HL-60 (cell line): ENCODE data around the gene GAB2.

Experiments
- DNase-seq, 2 experiments: peaks; one replicate each; pipeline ENCODE4 v3.0.0-alpha.2; 2010 to 2020; ENCODE audit warnings: low read depth in 1 of 2, low spot score in 1 of 2
- H3K27ac ChIP-seq: fragments of 250-450 bp; sonication (Bioruptor Pico); replicated peaks from 2 replicates; pipeline ENCODE4 v1.5.1; 2020; ENCODE audit warnings: mild to moderate bottlenecking, moderate library complexity
- H3K27me3 ChIP-seq: fragments of 250-450 bp; sonication (Bioruptor Pico); 2 replicates; pipeline ENCODE4 v1.5.1; 2021; ENCODE audit warnings: mild to moderate bottlenecking, moderate library complexity; ENCODE audit not compliant: insufficient read depth, poor library complexity, severe bottlenecking
- H3K4me3 ChIP-seq: replicated peaks from 2 replicates; pipeline ENCODE4 v1.5.1; 2011; ENCODE audit warnings: mild to moderate bottlenecking, control low read depth, low read length; ENCODE audit not compliant: insufficient read depth
- GABPA ChIP-seq: IDR thresholded peaks from 2 replicates; pipeline ENCODE4 v1.6.1; 2012; ENCODE audit warnings: low read depth
- POLR2AphosphoS5 ChIP-seq: IDR thresholded peaks from 2 replicates; pipeline ENCODE4 v1.6.1; 2012; ENCODE audit warnings: low read depth
- SPI1 ChIP-seq: IDR thresholded peaks from 2 replicates; pipeline ENCODE4 v1.6.1; 2012; ENCODE audit warnings: low read depth, mild to moderate bottlenecking, borderline replicate concordance
- TF ChIP-seq, protein P1 (sequence below): IDR thresholded peaks from 2 replicates; pipeline ENCODE4 v1.6.1; 2012; ENCODE audit warnings: low read depth; ENCODE audit not compliant: insufficient replicate concordance
- TF ChIP-seq, protein P2 (sequence below): IDR thresholded peaks from one replicate; pipeline ENCODE4 v1.5.1; 2011; ENCODE audit warnings: low read length, control low read depth, inconsistent platforms; ENCODE audit not compliant: insufficient read depth

GAB2 gene

GRCh38 chr11:78391424-78391823, 26.2 kb downstream of the GAB2 start:
- DNase-seq = no peak
- TF ChIP-seq, protein P1, sequence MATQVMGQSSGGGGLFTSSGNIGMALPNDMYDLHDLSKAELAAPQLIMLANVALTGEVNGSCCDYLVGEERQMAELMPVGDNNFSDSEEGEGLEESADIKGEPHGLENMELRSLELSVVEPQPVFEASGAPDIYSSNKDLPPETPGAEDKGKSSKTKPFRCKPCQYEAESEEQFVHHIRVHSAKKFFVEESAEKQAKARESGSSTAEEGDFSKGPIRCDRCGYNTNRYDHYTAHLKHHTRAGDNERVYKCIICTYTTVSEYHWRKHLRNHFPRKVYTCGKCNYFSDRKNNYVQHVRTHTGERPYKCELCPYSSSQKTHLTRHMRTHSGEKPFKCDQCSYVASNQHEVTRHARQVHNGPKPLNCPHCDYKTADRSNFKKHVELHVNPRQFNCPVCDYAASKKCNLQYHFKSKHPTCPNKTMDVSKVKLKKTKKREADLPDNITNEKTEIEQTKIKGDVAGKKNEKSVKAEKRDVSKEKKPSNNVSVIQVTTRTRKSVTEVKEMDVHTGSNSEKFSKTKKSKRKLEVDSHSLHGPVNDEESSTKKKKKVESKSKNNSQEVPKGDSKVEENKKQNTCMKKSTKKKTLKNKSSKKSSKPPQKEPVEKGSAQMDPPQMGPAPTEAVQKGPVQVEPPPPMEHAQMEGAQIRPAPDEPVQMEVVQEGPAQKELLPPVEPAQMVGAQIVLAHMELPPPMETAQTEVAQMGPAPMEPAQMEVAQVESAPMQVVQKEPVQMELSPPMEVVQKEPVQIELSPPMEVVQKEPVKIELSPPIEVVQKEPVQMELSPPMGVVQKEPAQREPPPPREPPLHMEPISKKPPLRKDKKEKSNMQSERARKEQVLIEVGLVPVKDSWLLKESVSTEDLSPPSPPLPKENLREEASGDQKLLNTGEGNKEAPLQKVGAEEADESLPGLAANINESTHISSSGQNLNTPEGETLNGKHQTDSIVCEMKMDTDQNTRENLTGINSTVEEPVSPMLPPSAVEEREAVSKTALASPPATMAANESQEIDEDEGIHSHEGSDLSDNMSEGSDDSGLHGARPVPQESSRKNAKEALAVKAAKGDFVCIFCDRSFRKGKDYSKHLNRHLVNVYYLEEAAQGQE = no peak
- TF ChIP-seq, protein P2, sequence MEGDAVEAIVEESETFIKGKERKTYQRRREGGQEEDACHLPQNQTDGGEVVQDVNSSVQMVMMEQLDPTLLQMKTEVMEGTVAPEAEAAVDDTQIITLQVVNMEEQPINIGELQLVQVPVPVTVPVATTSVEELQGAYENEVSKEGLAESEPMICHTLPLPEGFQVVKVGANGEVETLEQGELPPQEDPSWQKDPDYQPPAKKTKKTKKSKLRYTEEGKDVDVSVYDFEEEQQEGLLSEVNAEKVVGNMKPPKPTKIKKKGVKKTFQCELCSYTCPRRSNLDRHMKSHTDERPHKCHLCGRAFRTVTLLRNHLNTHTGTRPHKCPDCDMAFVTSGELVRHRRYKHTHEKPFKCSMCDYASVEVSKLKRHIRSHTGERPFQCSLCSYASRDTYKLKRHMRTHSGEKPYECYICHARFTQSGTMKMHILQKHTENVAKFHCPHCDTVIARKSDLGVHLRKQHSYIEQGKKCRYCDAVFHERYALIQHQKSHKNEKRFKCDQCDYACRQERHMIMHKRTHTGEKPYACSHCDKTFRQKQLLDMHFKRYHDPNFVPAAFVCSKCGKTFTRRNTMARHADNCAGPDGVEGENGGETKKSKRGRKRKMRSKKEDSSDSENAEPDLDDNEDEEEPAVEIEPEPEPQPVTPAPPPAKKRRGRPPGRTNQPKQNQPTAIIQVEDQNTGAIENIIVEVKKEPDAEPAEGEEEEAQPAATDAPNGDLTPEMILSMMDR = no peak
- no peak for TF ChIP-seq GABPA
- TF ChIP-seq SPI1 = no peak
- no peak for TF ChIP-seq POLR2AphosphoS5
- H3K27me3 ChIP-seq = no peaks in the 10 kb centered on the region
- H3K27ac ChIP-seq = no peak overlapping the region
- no peak overlapping the region for H3K4me3 ChIP-seq

DNA sequence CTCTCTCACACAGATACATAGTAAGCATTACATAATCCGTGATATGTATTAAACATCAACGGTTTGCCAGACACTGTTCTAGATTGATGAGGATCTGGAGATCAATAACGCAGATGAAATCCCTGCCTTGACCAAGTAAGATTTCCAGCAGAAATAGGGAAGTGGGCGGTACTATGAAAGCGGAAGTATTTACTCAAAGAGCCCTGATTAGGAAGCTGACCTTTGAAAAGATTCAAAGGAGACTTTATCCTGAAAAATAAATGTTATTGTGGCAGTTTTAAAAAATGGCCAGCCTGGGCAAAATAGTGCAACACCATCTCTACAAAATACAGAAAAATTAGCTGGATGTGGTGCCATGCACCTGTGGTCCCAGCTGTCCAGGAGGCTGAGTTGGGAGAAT, 26.8 kb downstream of the GAB2 start:
- H3K4me3 ChIP-seq = no peak overlapping the region
- H3K27me3 ChIP-seq = no peaks in the 10 kb centered on the region
- TF ChIP-seq, protein P1 = no peak
- TF ChIP-seq POLR2AphosphoS5 (no peak), SPI1 (peak; percentile 95)
- TF ChIP-seq, protein P2 = no peak
- peak in 1 of 2 experiments; percentile 35 for DNase-seq
- H3K27ac ChIP-seq = no peak overlapping the region

- DNase-seq = no peak
- no peak overlapping the region for H3K27ac ChIP-seq
- no peaks in the 10 kb centered on the region for H3K27me3 ChIP-seq
- TF ChIP-seq SPI1 (no peak), GABPA (no peak), POLR2AphosphoS5 (no peak)
- TF ChIP-seq, protein P2 = no peak
- TF ChIP-seq, protein P1 = no peak
- H3K4me3 ChIP-seq = no peak overlapping the region
Observed at GRCh38 chr11:78386215-78386941, 31.2 kb downstream of the GAB2 start.
